Hepatocyte (in vitro differentiated cells): ENCODE data around the gene ANKDD1B.

Experiments
- CTCF ChIP-seq: fragments of 200-600 bp; sonication (generic); IDR thresholded peaks from 2 replicates; pipeline ENCODE4 v1.5.1; 2016; ENCODE audit warnings: antibody characterized with exemption, mild to moderate bottlenecking; ENCODE audit not compliant: poor library complexity
- EZH2 ChIP-seq: fragments of 200-600 bp; sonication (generic); IDR thresholded peaks from 2 replicates; pipeline ENCODE4 v1.6.1; 2016; ENCODE audit warnings: antibody characterized with exemption, mild to moderate bottlenecking, borderline replicate concordance
- EZH2phosphoT487 ChIP-seq: fragments of 200-600 bp; sonication (generic); IDR thresholded peaks from one replicate; pipeline ENCODE4 v1.6.1; 2018; ENCODE audit warnings: antibody characterized with exemption, mild to moderate bottlenecking, low read depth, moderate library complexity; ENCODE audit not compliant: unreplicated experiment, severe bottlenecking

- TF ChIP-seq CTCF: no peak
- no peak for TF ChIP-seq EZH2
- TF ChIP-seq EZH2phosphoT487: no peak
Observed at GRCh38 chr5:75653521-75653920, 42.3 kb downstream of the ANKDD1B start.
